HepG2 (cell line): ENCODE data around the gene NEK7. TPM values are rescaled to one million over a fixed set of nuclear protein-coding genes. Genes with fewer than 3 reads are reported as not detected.

Experiments used
- ATAC-seq: fragments of 200-7000 bp; cut with Tn5 transposase; 3 replicates; pipeline ENCODE4 v1.9.1; 2020; ENCODE audit warnings: mild to moderate bottlenecking, moderate library complexity
- BruUV-seq: library from RNA; stranded (reverse); fragments of 400-500 nt; replicated peaks from 2 replicates; lab custom pipeline; 2021; lab: Mats Ljungman, UMichigan
- CTCF ChIA-PET: fragments of 300-600 bp; formaldehyde crosslinking; extraction: SDS; loops from one replicate; lab custom pipeline; 2021; ENCODE audit warnings: low total read pairs, inconsistent platforms, low intra/inter-chr PET ratio; lab: Yijun Ruan, JAX
- POLR2A ChIA-PET: fragments of 350-600 bp; sonication (Branson Sonifier 250); formaldehyde crosslinking; loops from one replicate; lab custom pipeline; 2020; ENCODE audit warnings: antibody characterized with exemption, inconsistent platforms; lab: Yijun Ruan, JAX
- DNase-seq: peaks from one replicate; pipeline ENCODE4 v3.0.0-alpha.2; 2015; ENCODE audit warnings: low spot score
- FAIRE-seq: peaks from 3 replicates; lab custom pipeline; 2011; peaks lifted over from hg19 to GRCh38; lab: Jason Lieb, UNC
- H2AFZ ChIP-seq: one replicate; pipeline ENCODE4 v1.6.1; 2011; ENCODE audit warnings: low read length, inconsistent platforms
- H3K27ac ChIP-seq: fragments of 300-600 bp; 3 replicates; pipeline ENCODE4 v1.8.0; 2011; ENCODE audit warnings: mixed run types, mild to moderate bottlenecking, mixed read lengths, low read length, inconsistent platforms; ENCODE audit not compliant: insufficient read depth; ENCODE audit errors: extremely low read length
- H3K27me3 ChIP-seq, 2 experiments: fragments of 200-600 bp in 1 of 2; 2 replicates in 1 of 2; 3 replicates in 1 of 2; pipeline versions ENCODE4 v1.6.0 to v1.8.0; 2011; ENCODE audit warnings: low read length in 2 of 2, mild to moderate bottlenecking in 2 of 2, moderate library complexity in 2 of 2, inconsistent platforms in 1 of 2; ENCODE audit not compliant: insufficient read depth in 2 of 2, control insufficient read depth in 1 of 2
- H3K36me3 ChIP-seq, 2 experiments: fragments of 200-600 bp in 1 of 2; replicated peaks in 1 of 2; 2 replicates in 1 of 2; 3 replicates in 1 of 2; pipeline versions ENCODE4 v1.5.1 to v1.8.0; 2011; ENCODE audit warnings: low read length in 2 of 2, inconsistent platforms in 1 of 2; ENCODE audit not compliant: insufficient read depth in 2 of 2, control insufficient read depth in 1 of 2
- H3K4me1 ChIP-seq: 2 replicates; pipeline ENCODE4 v1.5.1; 2012; ENCODE audit warnings: low read length, inconsistent platforms; ENCODE audit not compliant: insufficient read depth
- H3K4me2 ChIP-seq: 2 replicates; pipeline ENCODE4 v1.6.0; 2011; ENCODE audit warnings: low read depth, low read length, inconsistent platforms
- H3K4me3 ChIP-seq, 3 experiments: fragments of 200-600 bp in 1 of 3; sonication (generic), shearing (Covaris generic) in 1 of 3; replicated peaks in 1 of 3; 2 replicates each; pipeline ENCODE4 v1.5.1; 2011 to 2016; ENCODE audit warnings: low read length in 3 of 3, inconsistent platforms in 2 of 3, low read depth in 2 of 3, mild to moderate bottlenecking in 2 of 3, control low read depth in 1 of 3, mixed read lengths in 1 of 3; ENCODE audit not compliant: insufficient read depth in 1 of 3
- H3K79me2 ChIP-seq: one replicate; pipeline ENCODE4 v1.6.1; 2011; ENCODE audit warnings: low read length, inconsistent platforms; ENCODE audit not compliant: insufficient read depth
- H3K9ac ChIP-seq: 2 replicates; pipeline ENCODE4 v1.6.0; 2011; ENCODE audit warnings: mild to moderate bottlenecking, low read depth, low read length, inconsistent platforms; ENCODE audit not compliant: insufficient read depth
- H3K9me3 ChIP-seq: 2 replicates; pipeline ENCODE4 v1.5.1; 2012; ENCODE audit warnings: mild to moderate bottlenecking, low read length
- H4K20me1 ChIP-seq: 2 replicates; pipeline ENCODE4 v1.6.0; 2011; ENCODE audit warnings: inconsistent platforms, mild to moderate bottlenecking, low read length, moderate library complexity; ENCODE audit not compliant: insufficient read depth
- ERF ChIP-seq: IDR thresholded peaks from 2 replicates; pipeline ENCODE4 v1.6.1; 2018; ENCODE audit warnings: missing biosample characterization, missing genetic modification reagents
- FOSL1 ChIP-seq: sonication (generic); formaldehyde crosslinking; IDR thresholded peaks from 2 replicates; pipeline ENCODE4 v1.9.0; 2021; ENCODE audit warnings: missing genetic modification reagents, borderline replicate concordance
- FOXA1 ChIP-seq, 2 experiments: fragments of 450-650 bp in 1 of 2; sonication (generic) in 1 of 2; formaldehyde crosslinking in 1 of 2; IDR thresholded peaks; 2 replicates each; pipeline versions ENCODE4 v1.4.0 to v1.6.1; 2016 to 2020; ENCODE audit warnings: missing genetic modification reagents in 1 of 2
- IRF1 ChIP-seq: sonication (generic); formaldehyde crosslinking; IDR thresholded peaks from 2 replicates; pipeline ENCODE4 v1.4.0; 2020; ENCODE audit warnings: low read depth, mild to moderate bottlenecking, missing genetic modification reagents
- MIER3 ChIP-seq: IDR thresholded peaks from 2 replicates; pipeline ENCODE4 v1.6.1; 2016; ENCODE audit warnings: missing compliant biosample characterization, borderline replicate concordance
- NCOA1 ChIP-seq: sonication (generic); formaldehyde crosslinking; IDR thresholded peaks from 2 replicates; pipeline ENCODE4 v1.9.0; 2021; ENCODE audit warnings: missing genetic modification reagents
- RORA ChIP-seq: sonication (generic); formaldehyde crosslinking; IDR thresholded peaks from 2 replicates; pipeline ENCODE4 v1.5.0; 2020; ENCODE audit warnings: mild to moderate bottlenecking, missing genetic modification reagents, moderate library complexity
- SIN3A ChIP-seq: IDR thresholded peaks from 2 replicates; pipeline ENCODE4 v1.6.1; 2011; ENCODE audit warnings: low read depth, mild to moderate bottlenecking, control low read depth, low read length, borderline replicate concordance
- SMAD9 ChIP-seq: sonication (generic); formaldehyde crosslinking; IDR thresholded peaks from 2 replicates; pipeline ENCODE4 v1.5.1; 2020; ENCODE audit warnings: mild to moderate bottlenecking, missing genetic modification reagents
- TARDBP ChIP-seq: sonication (generic); formaldehyde crosslinking; IDR thresholded peaks from 2 replicates; pipeline ENCODE4 v1.8.0; 2022; ENCODE audit warnings: mild to moderate bottlenecking, missing genetic modification reagents
- ZBTB3 ChIP-seq: sonication (generic); formaldehyde crosslinking; IDR thresholded peaks from 2 replicates; pipeline ENCODE4 v1.4.0; 2020; ENCODE audit warnings: low read depth, mild to moderate bottlenecking, moderate library complexity, missing genetic modification reagents, borderline replicate concordance
- ZNF235 ChIP-seq: sonication (generic); formaldehyde crosslinking; IDR thresholded peaks from 2 replicates; pipeline ENCODE4 v1.8.1; 2023; ENCODE audit warnings: mild to moderate bottlenecking, missing genetic modification reagents, borderline replicate concordance
- ZNF510 ChIP-seq: sonication (generic); formaldehyde crosslinking; IDR thresholded peaks from 2 replicates; pipeline ENCODE4 v1.4.0; 2020; ENCODE audit warnings: low read depth, mild to moderate bottlenecking, missing genetic modification reagents
- ZNF703 ChIP-seq: sonication (generic); formaldehyde crosslinking; IDR thresholded peaks from 2 replicates; pipeline ENCODE4 v1.5.1; 2020; ENCODE audit warnings: missing genetic modification reagents, mild to moderate bottlenecking, moderate library complexity, borderline replicate concordance
- ZNF775 ChIP-seq: sonication (generic); formaldehyde crosslinking; IDR thresholded peaks from 2 replicates; pipeline ENCODE4 v1.4.0; 2020; ENCODE audit warnings: missing genetic modification reagents, mild to moderate bottlenecking, moderate library complexity, borderline replicate concordance
- ZNF841 ChIP-seq: sonication (generic); formaldehyde crosslinking; IDR thresholded peaks from 2 replicates; pipeline ENCODE4 v1.8.1; 2023; ENCODE audit warnings: missing genetic modification reagents, borderline replicate concordance
- WGBS: methylation state at CpG from one replicate; pipeline ENCODE4 v1.1.6; 2017; ENCODE audit warnings: low lambda C conversion rate; 5-methylcytosine and 5-hydroxymethylcytosine counted together
- in situ Hi-C: cut with HindIII; loops from 2 replicates; pipeline ENCODE4 v1.10.0; 2017; ENCODE audit warnings: low pct_unique_long_range_greater_than_20kb; ENCODE audit not compliant: extremely low pct_ligation_motif_present
- intact Hi-C: fragments of 100-400 bp; cut with micrococcal nuclease; formaldehyde crosslinking; loops from one replicate; pipeline ENCODE4 v1.10.0; 2022; ENCODE audit not compliant: unreplicated experiment
- polyA plus RNA-seq, 8 experiments: library from polyadenylated mRNA; depleted of rRNA in 3 of 8; stranded (reverse) in 7 of 8; unstranded in 1 of 8; fragments of >200 nt; fragmentation: Illumina TruSeq in 4 of 8; extraction: Trizol in 4 of 8; gene quantifications; 2 replicates each; pipeline versions ENCODE4 v1.2.1 to v1.2.3, GENCODE V29; 2011 to 2016; ENCODE audit warnings: low read depth in 4 of 8, missing spikeins in 1 of 8, mixed read lengths in 1 of 8; ENCODE audit not compliant: insufficient read depth in 1 of 8
- total RNA-seq, 5 experiments: library from RNA; depleted of rRNA; stranded (reverse); fragments of >200 nt; fragmentation: Illumina TruSeq; extraction: Trizol; gene quantifications; 2 replicates each; pipeline ENCODE4 v1.2.3, GENCODE V29; 2016; ENCODE audit warnings: low read depth in 1 of 5

The NEK7 gene
- total and polyA plus RNA-seq, 2 of the 13 experiments (the other 11 are each of a cell fraction or from before 2014, with no cell fraction given) = 18.1 to 19.2 TPM

- Histone ChIP-seq H3K9me3 (no peaks in the 10 kb centered on the region), H3K27me3 (no peaks in the 10 kb centered on the region), H2AFZ (no peak overlapping the region), H3K9ac (no peak overlapping the region), H3K4me2 (no peak overlapping the region), H4K20me1 (no peaks in the 10 kb centered on the region), H3K4me1 (no peaks in the 10 kb centered on the region), H3K36me3 (no peaks in the 10 kb centered on the region), H3K4me3 (no peak overlapping the region), H3K27ac (no peak overlapping the region), H3K79me2 (no peaks in the 10 kb centered on the region)
- BruUV-seq = no TSS peak
- ATAC-seq (no peak), DNase-seq (no peak), FAIRE-seq (no peak)
- intact Hi-C loops (no loop called here), in situ Hi-C loops (no loop called here)
- CTCF ChIA-PET = no interaction called here
- WGBS = 56% methylated on average over 10 of the region's 10 CpGs
- TF ChIP-seq FOXA1 (IDR thresholded peaks at IDR 0.05) = no peak
- TF ChIP-seq FOXA1 (CRISPR knock-in tag; IDR thresholded peaks at IDR 0.05) = no peak
- TF ChIP-seq ZNF510 (CRISPR knock-in tag) = no peak
- TF ChIP-seq TARDBP = no peak
- TF ChIP-seq MIER3 (CRISPR knock-in tag) = no peak
- TF ChIP-seq ZBTB3 (CRISPR knock-in tag) = no peak
- no peak for TF ChIP-seq ZNF841
- TF ChIP-seq ZNF775 (CRISPR knock-in tag) = no peak
- TF ChIP-seq ZNF235 (CRISPR knock-in tag) = no peak
- TF ChIP-seq ERF (CRISPR knock-in tag) = no peak
- TF ChIP-seq SMAD9 = no peak
- TF ChIP-seq FOSL1 (CRISPR knock-in tag) = no peak
- no peak for TF ChIP-seq NCOA1 (CRISPR knock-in tag)
- TF ChIP-seq RORA (CRISPR knock-in tag) = no peak
- no peak for TF ChIP-seq IRF1 (CRISPR knock-in tag)
- no peak for TF ChIP-seq ZNF703 (CRISPR knock-in tag)
- no peak for TF ChIP-seq SIN3A
- POLR2A ChIA-PET = no interaction called here
Measured at GRCh38 chr1:198328458-198329032, 171.7 kb downstream of the NEK7 start.
